HFFc6 (cell line): ENCODE data around the gene TTLL6. TPM values are rescaled to one million over a fixed set of nuclear protein-coding genes. Genes with fewer than 3 reads are reported as not detected.

ENCODE experiments used
- DNase-seq: peaks from one replicate; pipeline ENCODE4 v3.0.0-alpha.2; 2018
- H3K27ac Mint-ChIP-seq: 2 replicates; pipeline ENCODE4 v1.8.0; 2020; ENCODE audit warnings: mild to moderate bottlenecking, mixed read lengths
- H3K27me3 Mint-ChIP-seq: 2 replicates; pipeline ENCODE4 v1.8.0; 2021; ENCODE audit warnings: mild to moderate bottlenecking, moderate library complexity, mixed read lengths; ENCODE audit not compliant: insufficient read depth
- H3K36me3 Mint-ChIP-seq: 2 replicates; pipeline ENCODE4 v1.8.0; 2021; ENCODE audit warnings: low read depth, mixed read lengths
- H3K4me1 Mint-ChIP-seq: 2 replicates; pipeline ENCODE4 v1.8.0; 2020; ENCODE audit warnings: low read depth, mixed read lengths
- H3K4me3 Mint-ChIP-seq: 2 replicates; pipeline ENCODE4 v1.8.0; 2020; ENCODE audit warnings: mild to moderate bottlenecking, moderate library complexity, mixed read lengths
- H3K9me3 Mint-ChIP-seq: 2 replicates; pipeline ENCODE4 v1.8.0; 2020; ENCODE audit warnings: mild to moderate bottlenecking, mixed read lengths
- total RNA-seq, 6 experiments: library from RNA; stranded (reverse); fragmentation: NEBNext Ultra II Directional; extraction: Animal tissue kit (Norgen Biotek cat#: 25700); gene quantifications; 2 replicates in 1 of 6; 3 replicates in 5 of 6; pipeline ENCODE4 v1.2.3, GENCODE V29; 2021
- TF ChIP-seq, protein P1 (sequence below): fragments of 200-600 bp; sonication (generic); IDR thresholded peaks from 2 replicates; pipeline ENCODE4 v1.5.0; 2021; ENCODE audit warnings: antibody characterized with exemption, mild to moderate bottlenecking

TTLL6 gene
- total RNA-seq, 6 experiments from 2014 or later = not detected

DNA sequence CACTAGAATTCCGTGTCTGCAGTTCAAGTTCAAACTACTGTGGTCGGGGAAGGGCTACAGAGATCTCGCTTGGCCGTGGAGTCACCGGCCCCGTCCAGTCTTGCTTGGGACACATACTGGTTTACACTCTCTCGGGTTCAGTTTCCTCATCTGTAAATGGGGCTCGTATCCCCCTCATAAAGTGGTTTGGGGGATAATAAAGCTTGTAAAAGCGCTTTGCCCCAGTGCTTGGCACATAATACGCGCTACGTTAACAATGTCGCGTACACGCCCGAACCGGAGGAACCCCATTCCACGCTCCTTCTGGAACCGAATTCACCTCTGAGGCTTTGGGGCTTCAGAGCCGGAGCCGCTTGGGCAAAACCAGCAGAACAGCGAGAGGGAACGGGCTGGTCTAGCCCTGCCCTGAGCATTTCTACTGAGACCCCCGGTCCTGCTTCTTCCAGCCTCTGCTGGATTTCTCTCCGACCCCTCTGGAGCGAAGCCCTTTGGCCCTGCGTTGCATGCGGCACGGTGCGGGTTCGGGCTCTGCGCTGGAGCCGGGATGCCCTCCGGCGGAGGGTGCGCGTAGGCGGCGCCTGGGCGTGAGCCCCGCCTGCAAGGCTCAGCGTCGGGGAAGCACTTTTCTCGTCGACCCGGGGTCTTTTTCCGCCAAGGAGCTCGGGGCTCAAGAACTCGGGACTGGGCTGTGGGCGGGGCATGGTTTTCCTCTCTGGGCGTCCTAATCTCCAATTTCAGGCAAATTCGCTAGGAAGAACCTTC is 62.3 kb downstream of the TTLL6 start:
- H3K36me3 Mint-ChIP-seq = no peaks in the 10 kb centered on the region
- TF ChIP-seq, protein P1, sequence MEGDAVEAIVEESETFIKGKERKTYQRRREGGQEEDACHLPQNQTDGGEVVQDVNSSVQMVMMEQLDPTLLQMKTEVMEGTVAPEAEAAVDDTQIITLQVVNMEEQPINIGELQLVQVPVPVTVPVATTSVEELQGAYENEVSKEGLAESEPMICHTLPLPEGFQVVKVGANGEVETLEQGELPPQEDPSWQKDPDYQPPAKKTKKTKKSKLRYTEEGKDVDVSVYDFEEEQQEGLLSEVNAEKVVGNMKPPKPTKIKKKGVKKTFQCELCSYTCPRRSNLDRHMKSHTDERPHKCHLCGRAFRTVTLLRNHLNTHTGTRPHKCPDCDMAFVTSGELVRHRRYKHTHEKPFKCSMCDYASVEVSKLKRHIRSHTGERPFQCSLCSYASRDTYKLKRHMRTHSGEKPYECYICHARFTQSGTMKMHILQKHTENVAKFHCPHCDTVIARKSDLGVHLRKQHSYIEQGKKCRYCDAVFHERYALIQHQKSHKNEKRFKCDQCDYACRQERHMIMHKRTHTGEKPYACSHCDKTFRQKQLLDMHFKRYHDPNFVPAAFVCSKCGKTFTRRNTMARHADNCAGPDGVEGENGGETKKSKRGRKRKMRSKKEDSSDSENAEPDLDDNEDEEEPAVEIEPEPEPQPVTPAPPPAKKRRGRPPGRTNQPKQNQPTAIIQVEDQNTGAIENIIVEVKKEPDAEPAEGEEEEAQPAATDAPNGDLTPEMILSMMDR = no peak
- no peak overlapping the region for H3K27ac Mint-ChIP-seq
- peaks cover 43% of the 10 kb centered on the region for H3K4me1 Mint-ChIP-seq
- H3K9me3 Mint-ChIP-seq = no peaks in the 10 kb centered on the region
- H3K4me3 Mint-ChIP-seq = peak overlapping the region; percentile 71
- H3K27me3 Mint-ChIP-seq = peaks cover 56% of the 10 kb centered on the region
- DNase-seq = no peak

DNA sequence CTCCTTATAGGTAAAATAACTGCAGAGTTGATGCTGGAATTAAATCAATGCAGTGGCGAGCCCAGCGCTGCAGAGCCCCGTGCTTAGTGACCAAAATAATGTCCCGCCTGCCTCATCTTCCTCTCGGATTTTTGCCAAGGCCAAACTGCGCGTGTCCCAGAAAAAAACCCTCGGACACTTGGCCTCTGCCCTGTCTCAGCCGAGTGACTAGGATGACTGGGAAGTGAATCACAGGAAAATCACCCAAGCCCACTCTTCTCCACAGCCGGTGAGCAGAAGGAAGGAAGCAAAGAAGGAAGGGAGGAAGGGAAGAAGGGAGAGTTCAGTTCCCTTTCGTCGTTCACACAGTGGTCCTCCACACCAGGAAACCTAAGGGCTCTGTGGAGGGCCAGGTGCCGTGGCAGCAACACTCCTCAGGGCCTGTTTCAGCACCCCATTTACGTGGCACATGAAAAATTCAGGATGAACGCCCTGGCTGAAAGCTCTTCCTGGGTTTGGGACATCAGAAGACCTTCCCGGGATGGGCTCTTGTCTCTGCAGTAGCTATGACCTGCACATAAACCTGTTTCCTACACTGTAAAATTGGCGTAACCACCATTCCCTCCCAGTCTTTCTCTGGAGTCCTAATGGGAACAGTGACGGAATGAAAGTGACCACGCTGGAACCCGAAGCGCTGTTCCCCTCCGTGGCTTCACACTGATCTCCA is 63.1 kb downstream of the TTLL6 start:
- Mint-ChIP-seq H3K27me3 (peaks cover 60% of the 10 kb centered on the region), H3K36me3 (no peaks in the 10 kb centered on the region), H3K4me3 (peak overlapping the region; percentile 71), H3K27ac (no peak overlapping the region), H3K9me3 (no peaks in the 10 kb centered on the region; the same call in 1 of the 2 replicates), H3K4me1 (peaks cover 43% of the 10 kb centered on the region)
- TF ChIP-seq, protein P1 = no peak
- peak; percentile 19 for DNase-seq

DNA sequence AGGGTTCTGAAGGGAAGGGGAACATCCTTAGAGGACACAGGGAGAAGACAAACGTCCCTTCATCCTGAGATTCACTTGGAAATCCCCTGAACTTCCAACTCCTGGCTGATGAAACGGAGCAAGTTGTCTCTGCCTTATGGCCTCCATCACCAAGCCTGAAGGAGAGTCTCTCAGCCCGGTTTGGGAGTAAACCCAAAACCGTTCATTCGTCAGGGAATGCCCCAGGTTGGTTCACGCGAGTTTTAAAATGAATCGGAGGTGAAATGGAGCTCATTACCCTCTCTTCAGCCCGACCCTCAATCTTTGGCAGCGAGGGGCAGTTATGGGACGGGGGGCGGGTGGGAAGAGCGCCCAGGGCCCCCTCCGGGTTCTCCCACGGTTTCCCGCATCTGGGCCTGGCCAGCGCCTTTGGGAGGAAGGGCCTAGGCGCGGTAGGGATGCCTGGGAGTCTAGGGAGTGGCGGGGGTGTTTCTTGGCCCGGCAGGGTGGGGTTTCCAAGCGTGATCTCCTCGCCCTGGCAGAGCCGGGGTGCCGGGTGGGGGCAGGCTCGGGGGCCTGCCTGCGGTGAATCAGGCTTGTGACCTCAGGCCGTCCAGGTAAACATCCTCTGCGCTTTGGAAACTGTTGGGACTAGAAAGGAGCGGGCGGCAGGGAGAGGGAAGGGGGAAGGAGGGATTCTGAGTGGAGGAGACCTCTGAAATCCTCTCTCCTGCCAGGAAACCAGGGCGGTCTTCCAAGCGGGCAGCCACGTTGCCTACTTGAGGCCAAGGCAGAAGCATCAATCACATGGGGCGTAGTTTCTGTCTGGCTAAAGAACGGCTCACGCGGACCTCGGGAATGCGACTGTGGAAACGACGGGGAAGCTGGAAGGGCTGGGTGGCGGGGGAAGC is 64.4 kb downstream of the TTLL6 start:
- peaks cover 38% of the 10 kb centered on the region for H3K4me1 Mint-ChIP-seq
- H3K9me3 Mint-ChIP-seq = no peaks in the 10 kb centered on the region; the same call in 1 of the 2 replicates
- TF ChIP-seq, protein P1 = no peak
- no peak overlapping the region for H3K27ac Mint-ChIP-seq
- H3K36me3 Mint-ChIP-seq = no peaks in the 10 kb centered on the region
- H3K4me3 Mint-ChIP-seq = peak overlapping the region; percentile 71
- no peak for DNase-seq
- peaks cover 67% of the 10 kb centered on the region for H3K27me3 Mint-ChIP-seq

DNA sequence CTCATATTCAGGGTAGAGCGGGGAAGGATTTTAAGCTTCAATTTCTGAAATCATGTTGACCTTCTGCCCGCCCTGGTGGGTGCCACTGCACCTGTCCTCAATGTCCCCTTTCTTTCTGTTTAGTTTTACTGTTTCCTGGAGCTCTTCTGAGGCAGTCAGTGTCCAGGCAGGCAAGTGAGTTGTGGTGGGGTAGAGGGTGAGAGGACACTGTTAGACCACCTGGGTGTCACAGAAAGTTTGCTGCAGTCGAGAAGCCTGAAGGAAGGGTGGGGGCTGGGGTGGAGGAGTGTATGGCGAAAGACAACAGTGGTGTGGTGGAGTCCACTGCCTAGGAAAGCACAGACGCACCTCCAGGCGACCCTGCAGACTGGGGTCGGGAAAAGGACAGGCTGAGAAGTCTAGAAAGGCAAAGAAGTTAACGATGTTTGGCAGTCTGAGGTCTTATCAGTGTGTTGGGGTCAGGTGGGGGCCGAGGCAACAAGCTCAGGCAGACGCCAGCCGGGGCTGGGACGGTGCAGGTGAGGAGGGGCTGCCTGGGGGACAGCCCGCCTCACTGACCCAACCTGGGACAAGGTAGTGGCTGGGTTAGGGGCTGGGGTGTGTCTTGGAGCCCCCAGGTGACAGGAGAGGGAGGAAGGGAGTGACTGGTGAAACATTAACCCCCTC is 65.2 kb downstream of the TTLL6 start:
- Mint-ChIP-seq H3K27me3 (peaks cover 73% of the 10 kb centered on the region), H3K4me1 (peaks cover 30% of the 10 kb centered on the region)
- DNase-seq = no peak

More for the DNA sequence above, 65.2 kb downstream of the TTLL6 start:
- TF ChIP-seq, protein P1 = no peak
- Mint-ChIP-seq H3K36me3 (no peaks in the 10 kb centered on the region), H3K27ac (no peak overlapping the region), H3K9me3 (no peaks in the 10 kb centered on the region; the same call in 1 of the 2 replicates), H3K4me3 (no peak overlapping the region)
